Heart right ventricle (tissue), 16 donors: ENCODE results near the gene MT1X. TPM values are rescaled to one million over a fixed set of nuclear protein-coding genes. Genes with fewer than 3 reads are reported as not detected.

ENCODE experiments used
- ATAC-seq, 8 donors: fragments of 200-7000 bp; cut with Tn5 transposase; one replicate each; pipeline ENCODE4 v1.9.1; 2020; ENCODE audit warnings: mild to moderate bottlenecking in 8 of 8, moderate library complexity in 8 of 8, moderate number of reproducible peaks in 1 of 8
- DNase-seq, 2 donors: peaks; one replicate each; pipeline ENCODE4 v3.0.0-alpha.2; 2020
- H3K27ac ChIP-seq, 10 donors: fragments of 200-600 bp; sonication (generic) in 2 of 10; one replicate each; pipeline versions ENCODE4 v1.5.0 to v1.8.0; 2020 to 2022; ENCODE audit warnings: mild to moderate bottlenecking in 3 of 10
- H3K27me3 ChIP-seq, 7 donors: fragments of 200-600 bp; one replicate each; pipeline ENCODE4 v1.8.0; 2021 to 2022; ENCODE audit warnings: mild to moderate bottlenecking in 2 of 7
- H3K36me3 ChIP-seq, 9 donors: fragments of 200-600 bp; sonication (generic) in 1 of 9; one replicate each; pipeline versions ENCODE4 v1.5.0 to v1.8.0; 2020 to 2022; ENCODE audit warnings: mild to moderate bottlenecking in 2 of 9
- H3K4me1 ChIP-seq, 9 donors: fragments of 200-600 bp; sonication (generic) in 1 of 9; one replicate each; pipeline versions ENCODE4 v1.5.0 to v1.8.0; 2020 to 2022; ENCODE audit warnings: mild to moderate bottlenecking in 4 of 9
- H3K4me3 ChIP-seq, 10 donors: fragments of 200-600 bp; sonication (generic) in 2 of 10; one replicate each; pipeline versions ENCODE4 v1.5.0 to v1.8.0; 2020 to 2022; ENCODE audit warnings: mild to moderate bottlenecking in 7 of 10, moderate library complexity in 2 of 10
- H3K9me3 ChIP-seq, 11 donors: fragments of 200-600 bp in 10 of 11; sonication (generic) in 2 of 11; one replicate each; pipeline versions ENCODE4 v1.5.0 to v1.8.0; 2013 to 2022; ENCODE audit warnings: mild to moderate bottlenecking in 2 of 11, control low read depth in 1 of 11, moderate library complexity in 1 of 11
- CTCF ChIP-seq, 9 donors: fragments of 200-600 bp; sonication (generic) in 2 of 9; IDR thresholded peaks; one replicate each; pipeline versions ENCODE4 v1.5.0 to v1.8.0; 2021 to 2022; ENCODE audit warnings: antibody characterized with exemption in 9 of 9, mild to moderate bottlenecking in 5 of 9, moderate library complexity in 1 of 9
- WGBS, 2 donors: extraction: QIAGEN DNeasy Blood & Tissue Kit; methylation state at CpG; one replicate each; pipeline ENCODE4 v1.1.7; 2013; ENCODE audit warnings: inconsistent platforms in 1 of 2; 5-methylcytosine and 5-hydroxymethylcytosine counted together
- intact Hi-C, 10 donors: fragments of 100-400 bp; cut with DNase I; formaldehyde crosslinking; loops; one replicate each; pipeline versions ENCODE4 v1.11.1 to v1.14.2; 2022
- polyA plus RNA-seq, 2 donors: library from polyadenylated mRNA; stranded (reverse); fragments of 200-250 nt; gene quantifications; one replicate each; pipeline ENCODE4 v1.2.3, GENCODE V29; 2013
- total RNA-seq, 10 donors: library from RNA; stranded (reverse); fragmentation: NEBNext Ultra II Directional in 3 of 10; extraction: Animal tissue kit (Norgen Biotek cat#: 25700) in 3 of 10; gene quantifications; one replicate each; pipeline versions ENCODE4 v1.2.1 to v1.2.4, GENCODE V29; 2021 to 2023
- donor health status: Arrhythmogenic right ventricular cardiomyopathy.
- donor health status: ischemic (EF 13 %, LVEDD 7.1; RV severe dilation, severe dysfunction).
- donor health status: healthy with polysubstance abuse.
- donor health status: DM: no; HTN: yes; CAD: no.
- donor health status: DM: no; HTN: no; CAD: no.
- donor health status: ischemic (EF 25% LVEDD 6.9; RV normal size, moderate dysfunction).
- donor health status: ischemic (EF 25% LVEDD 5.7; RV mildly dilated, moderate dysfunction).
- donor health status: healthy.
- donor health status: DM: yes; HTN: yes; CAD: no.
- donor health status: Ischemic cardiomyopathy.
- donor health status: ischemic (EF 35%, LVEDD 5.7; RV mildly dilated, moderate dysfunction).
- donor health status: nonischemic (EF 11% LVEDD 7.7; RV severe dilation, severe dysfunction).
- donor health status: DM: yes; HTN: yes; CAD: no.
- donor health status: PGD.
- donor health status: ischemic (EF 29% LVEDD 5.4; RV normal size, mild dysfunction).
- donor health status: nonischemic (EF 23%, LVEDD 6.1; RV moderate dilation, normal function).

The MT1X gene
- total and polyA plus RNA-seq, 12 donors, result 15.8 to 616 (median 101) TPM

DNA sequence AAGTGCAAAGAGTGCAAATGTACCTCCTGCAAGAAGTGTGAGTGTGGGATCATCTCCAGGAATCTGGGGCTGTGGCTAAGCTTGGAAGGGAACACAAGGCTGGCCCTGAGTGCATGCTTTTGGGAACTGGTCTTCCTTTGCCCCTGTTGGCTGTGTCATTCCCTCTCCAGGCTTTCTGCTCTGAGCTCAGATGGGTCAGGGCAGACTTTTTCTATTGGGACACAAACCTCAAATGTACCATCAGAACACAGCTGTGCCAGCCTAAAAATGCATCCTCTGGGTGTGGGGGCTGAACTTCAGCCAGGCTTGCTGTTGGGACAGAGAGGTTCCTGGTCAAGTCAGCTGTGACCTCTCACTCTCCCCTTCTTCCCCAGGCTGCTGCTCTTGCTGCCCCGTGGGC lies 29.7 kb upstream of the MT1X start:
- intact Hi-C loops, result no loop called here
- H3K27me3 ChIP-seq, result peaks cover 0 to 35% (median 20%) of the 10 kb centered on the region in 7 donors
- ATAC-seq (no peak), DNase-seq (no peak)
- 69 to 74% methylated on average over 1 of the region's 1 CpG for WGBS, 2 donors
- H3K9me3 ChIP-seq, result no peaks in the 10 kb centered on the region
- H3K4me1 ChIP-seq, result peaks cover 0 to 6% (median 4%) of the 10 kb centered on the region in 9 donors
- no peak overlapping the region for H3K4me3 ChIP-seq
- no peaks in the 10 kb centered on the region for H3K36me3 ChIP-seq
- H3K27ac ChIP-seq, result no peak overlapping the region
- TF ChIP-seq CTCF (IDR thresholded peaks at IDR 0.05), result no peak

GRCh38 chr16:56653218-56653617 lies 29.1 kb upstream of the MT1X start:
- Histone ChIP-seq H3K36me3 (no peaks in the 10 kb centered on the region), H3K4me1 (peaks cover 0 to 12% (median 10%) of the 10 kb centered on the region in 9 donors), H3K27me3 (peaks cover 0 to 29% (median 17%) of the 10 kb centered on the region in 7 donors), H3K27ac (no peak overlapping the region), H3K9me3 (no peaks in the 10 kb centered on the region), H3K4me3 (no peak overlapping the region)
- TF ChIP-seq CTCF (IDR thresholded peaks at IDR 0.05), result no peak
- DNase-seq (no peak), ATAC-seq (no peak)
- intact Hi-C loops, result no loop called here
- WGBS, 2 donors, result 81 to 85% methylated on average over 7 of the region's 7 CpGs

DNA sequence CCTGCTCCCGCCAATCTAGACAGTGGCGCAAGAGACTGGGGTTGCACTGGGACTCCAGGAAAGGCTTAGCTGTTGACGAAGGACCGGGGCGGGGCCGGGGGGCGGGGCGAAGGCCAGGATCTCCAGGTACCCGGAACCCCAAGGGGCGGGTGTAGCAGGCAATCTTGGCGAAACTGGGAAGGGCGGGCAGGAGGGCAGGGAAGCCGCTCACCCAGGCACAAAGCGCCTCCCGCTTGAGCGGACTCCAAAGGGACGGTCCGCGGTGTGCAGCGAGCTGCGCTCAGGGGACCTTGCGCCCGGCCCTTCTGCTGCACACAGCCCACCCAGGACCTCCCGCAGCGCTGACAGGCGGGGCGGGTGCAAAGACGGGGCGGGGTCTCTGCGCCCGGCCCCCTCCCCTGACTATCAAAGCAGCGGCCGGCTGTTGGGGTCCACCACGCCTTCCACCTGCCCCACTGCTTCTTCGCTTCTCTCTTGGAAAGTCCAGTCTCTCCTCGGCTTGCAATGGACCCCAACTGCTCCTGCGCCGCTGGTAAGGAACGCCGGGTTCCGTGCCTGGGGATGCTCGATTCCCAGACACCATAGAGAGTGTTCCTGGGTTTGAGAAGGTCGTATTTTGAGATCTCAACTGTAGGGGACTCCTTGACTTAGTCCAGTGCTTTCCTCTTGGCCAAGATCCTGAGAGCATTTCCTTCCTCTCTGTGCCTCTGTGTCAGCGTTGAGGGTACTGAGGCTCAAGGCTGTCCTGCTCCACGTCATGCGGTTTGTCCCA lies 24.5 kb upstream of the MT1X start, which contains the start of gene MT1F:
MT1F (plus strand) TSS at position 405 of the 772 bp plus-strand sequence; CDS start at position 505, 100 bp downstream.
- peak; percentile 73 to 91 (median 83) for ATAC-seq
- 1 to 2% methylated on average over 46 of the region's 46 CpGs for WGBS, 2 donors
- TF ChIP-seq CTCF (IDR thresholded peaks at IDR 0.05), result no peak
- Histone ChIP-seq H3K4me1 (peaks cover 0 to 24% (median 14%) of the 10 kb centered on the region in 9 donors), H3K4me3 (peak within 1 kb of the TSS; percentile 44 to 75 (median 62)), H3K9me3 (no peaks in the 10 kb centered on the region), H3K27ac (peak within 1 kb of the TSS in 5 of 10 donors; percentile 2 to 88 (median 40)), H3K36me3 (no peaks in the 10 kb centered on the region), H3K27me3 (peaks cover 0 to 41% (median 22%) of the 10 kb centered on the region in 7 donors)
- intact Hi-C loops, result loop anchor here in 1 of 10 donors (1.0 kb wide), 1 partner anchor 32 kb away; no protein-coding TSS in a partner anchor
- peak; percentile 59 to 73 for DNase-seq

- intact Hi-C loops, result loop anchor here in 1 of 10 donors (1.0 kb wide), 1 partner anchor 31 kb away; no protein-coding TSS in a partner anchor
- TF ChIP-seq CTCF (IDR thresholded peaks at IDR 0.05), result no peak
- Histone ChIP-seq H3K36me3 (no peaks in the 10 kb centered on the region), H3K4me3 (peak overlapping the region in 9 of 10 donors; percentile 44 to 75 (median 63)), H3K27me3 (peaks cover 6 to 48% (median 28%) of the 10 kb centered on the region in 7 donors), H3K4me1 (peaks cover 0 to 30% (median 16%) of the 10 kb centered on the region in 9 donors), H3K27ac (peak overlapping the region in 1 of 10 donors; percentile 88), H3K9me3 (no peaks in the 10 kb centered on the region)
- no peak for DNase-seq
- ATAC-seq, result no peak
- 36 to 39% methylated on average over 9 to 10 of the region's 10 CpGs for WGBS, 2 donors
Measured at GRCh38 chr16:56658327-56658875, 23.9 kb upstream of the MT1X start.
